ENCODE results near the gene SMAD6. TPM values are rescaled to one million over a fixed set of nuclear protein-coding genes. Genes with fewer than 3 reads are reported as not detected.

Gene SMAD6
- total and polyA plus RNA-seq, 9 of the 15 experiments (the other 6 are each of a cell fraction or from before 2014, with no cell fraction given): 0.10 to 15.5 (median 3.7) TPM

GRCh38 chr15:66661432-66662096 is 40.5 kb upstream of the SMAD6 start (continued):
- no peak for TF ChIP-seq BCLAF1 (IDR thresholded peaks at IDR 0.05; ENCODE audit: borderline replicate concordance in 1 of 2, control insufficient read depth in 1 of 2, low read depth in 2 of 2, low read length in 1 of 2)
- TF ChIP-seq NFATC3 (IDR thresholded peaks at IDR 0.05): no peak
- TF ChIP-seq ZC3H11A (IDR thresholded peaks at IDR 0.05; ENCODE audit: low read depth, low read length): 0 out of 2 replicates have a peak, but pooled peaks have one; percentile 56
- no peak for TF ChIP-seq FOXM1 (IDR thresholded peaks at IDR 0.05; ENCODE audit: low read depth)
- TF ChIP-seq FOXM1 (CRISPR knock-in tag; IDR thresholded peaks at IDR 0.05; ENCODE audit: low read depth): no peak
- TF ChIP-seq GABPB2 (CRISPR knock-in tag; conservative IDR thresholded peaks at IDR 0.05): no peak
- TF ChIP-seq CEBPZ (IDR thresholded peaks at IDR 0.05; ENCODE audit: borderline replicate concordance, low read depth, low read length): no peak
- no peak for TF ChIP-seq SIX5 (IDR thresholded peaks at IDR 0.05; ENCODE audit: borderline replicate concordance in 1 of 2, insufficient read depth in 1 of 2, low read depth in 1 of 2, low read length in 2 of 2)
- TF ChIP-seq RBM15 (IDR thresholded peaks at IDR 0.05; ENCODE audit: insufficient read depth, low read length): no peak
- TF ChIP-seq POLR3G (IDR thresholded peaks at IDR 0.05; ENCODE audit: extremely low read depth, insufficient read length, insufficient replicate concordance): no peak
- TF ChIP-seq, protein P1, sequence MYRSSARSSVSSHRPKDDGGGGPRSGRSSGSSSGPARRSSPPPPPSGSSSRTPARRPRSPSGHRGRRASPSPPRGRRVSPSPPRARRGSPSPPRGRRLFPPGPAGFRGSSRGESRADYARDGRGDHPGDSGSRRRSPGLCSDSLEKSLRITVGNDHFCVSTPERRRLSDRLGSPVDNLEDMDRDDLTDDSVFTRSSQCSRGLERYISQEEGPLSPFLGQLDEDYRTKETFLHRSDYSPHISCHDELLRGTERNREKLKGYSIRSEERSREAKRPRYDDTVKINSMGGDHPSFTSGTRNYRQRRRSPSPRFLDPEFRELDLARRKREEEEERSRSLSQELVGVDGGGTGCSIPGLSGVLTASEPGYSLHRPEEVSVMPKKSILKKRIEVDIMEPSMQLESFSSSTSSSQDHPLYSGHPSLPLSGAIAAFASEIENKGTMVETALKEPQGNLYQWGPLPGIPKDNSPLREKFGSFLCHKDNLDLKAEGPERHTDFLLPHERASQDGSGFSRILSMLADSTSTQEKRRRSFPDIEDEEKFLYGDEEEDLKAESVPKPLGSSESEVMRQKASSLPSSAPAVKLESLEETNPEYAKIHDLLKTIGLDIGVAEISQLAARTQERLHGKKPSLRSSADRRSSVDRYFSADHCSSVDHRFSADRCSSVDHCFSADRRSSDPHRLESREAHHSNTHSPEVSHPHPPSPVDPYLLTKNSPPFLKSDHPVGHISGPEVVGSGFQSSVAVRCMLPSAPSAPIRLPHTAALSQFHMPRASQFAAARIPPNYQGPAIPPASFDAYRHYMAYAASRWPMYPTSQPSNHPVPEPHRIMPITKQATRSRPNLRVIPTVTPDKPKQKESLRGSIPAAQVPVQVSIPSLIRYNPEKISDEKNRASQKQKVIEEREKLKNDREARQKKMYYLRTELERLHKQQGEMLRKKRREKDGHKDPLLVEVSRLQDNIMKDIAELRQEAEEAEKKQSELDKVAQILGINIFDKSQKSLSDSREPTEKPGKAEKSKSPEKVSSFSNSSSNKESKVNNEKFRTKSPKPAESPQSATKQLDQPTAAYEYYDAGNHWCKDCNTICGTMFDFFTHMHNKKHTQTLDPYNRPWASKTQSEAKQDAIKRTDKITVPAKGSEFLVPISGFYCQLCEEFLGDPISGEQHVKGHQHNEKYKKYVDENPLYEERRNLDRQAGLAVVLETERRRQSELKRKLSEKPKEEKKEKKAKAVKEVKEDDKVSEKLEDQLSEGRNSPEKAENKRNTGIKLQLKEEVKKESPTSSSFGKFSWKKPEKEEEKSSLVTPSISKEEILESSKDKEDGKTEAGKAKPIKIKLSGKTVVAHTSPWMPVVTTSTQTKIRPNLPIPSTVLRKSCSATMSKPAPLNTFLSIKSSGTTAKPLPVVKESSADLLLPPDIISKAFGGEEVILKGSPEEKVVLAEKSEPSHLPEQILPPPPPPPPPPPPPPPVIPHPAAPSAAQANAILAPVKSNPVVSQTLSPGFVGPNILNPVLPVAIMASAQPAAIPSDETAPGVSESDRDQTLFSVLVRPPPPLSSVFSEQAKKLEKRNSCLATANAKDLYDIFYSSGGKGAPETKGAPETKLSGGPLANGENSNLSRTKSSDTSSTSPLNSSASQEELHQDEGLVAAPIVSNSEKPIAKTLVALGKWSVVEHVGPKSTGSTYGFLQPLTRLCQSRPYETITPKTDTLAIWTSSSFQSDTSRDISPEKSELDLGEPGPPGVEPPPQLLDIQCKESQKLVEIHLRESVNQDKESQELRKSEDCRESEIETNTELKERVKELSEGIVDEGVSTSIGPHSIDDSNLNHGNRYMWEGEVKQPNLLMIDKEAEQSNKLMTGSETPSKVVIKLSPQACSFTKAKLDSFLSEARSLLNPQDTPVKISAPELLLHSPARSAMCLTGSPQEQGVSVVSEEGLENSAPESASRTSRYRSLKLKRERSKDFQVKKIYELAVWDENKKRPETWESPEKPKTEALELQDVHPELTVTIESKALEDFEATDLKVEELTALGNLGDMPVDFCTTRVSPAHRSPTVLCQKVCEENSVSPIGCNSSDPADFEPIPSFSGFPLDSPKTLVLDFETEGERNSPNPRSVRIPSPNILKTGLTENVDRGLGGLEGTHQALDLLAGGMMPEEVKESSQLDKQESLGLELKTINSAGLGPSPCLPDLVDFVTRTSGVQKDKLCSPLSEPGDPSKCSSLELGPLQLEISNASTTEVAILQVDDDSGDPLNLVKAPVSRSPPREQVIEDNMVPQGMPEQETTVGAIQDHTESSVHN (IDR thresholded peaks at IDR 0.05; ENCODE audit: borderline replicate concordance in 1 of 2, low read depth in 1 of 2): 0 out of 4 replicates have a peak, but pooled peaks of 1 of the 2 experiments have one; percentile 15

Measured in K562 (cell line).